ENCODE measurements around the gene GABRA5. TPM values are rescaled to one million over a fixed set of nuclear protein-coding genes. Genes with fewer than 3 reads are reported as not detected.

Gene GABRA5
- total RNA-seq, 4 donors from 2014 or later: not detected

DNA sequence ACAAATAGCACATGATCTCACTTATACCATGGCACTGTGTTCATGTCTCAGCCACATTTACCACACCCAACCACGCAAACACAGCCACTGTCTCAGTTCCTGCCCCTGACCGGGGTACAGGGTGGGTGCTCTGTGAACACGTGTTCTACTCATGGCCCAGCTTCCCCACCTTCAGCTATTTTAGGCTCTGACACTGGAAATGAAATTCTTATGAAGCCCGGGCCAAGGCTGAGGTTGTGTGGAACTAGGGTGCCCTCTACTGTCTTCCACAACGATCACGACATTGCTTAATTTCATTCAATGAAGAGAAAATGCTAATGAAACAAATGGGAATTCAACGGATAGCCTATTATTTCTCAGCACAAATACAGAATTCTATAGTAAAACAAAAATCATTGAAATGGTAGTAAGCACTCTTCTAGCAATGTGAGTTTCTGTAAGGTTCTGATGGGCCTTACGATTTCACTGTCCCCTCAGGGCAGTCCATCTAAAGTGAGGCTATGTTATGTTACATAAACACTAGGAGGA lies 2.1 kb upstream of the GABRA5 start:
- H3K4me3 ChIP-seq (ENCODE audit: low read depth, poor library complexity, severe bottlenecking): no peak overlapping the region
- intact Hi-C loops (cut with DNase I; ENCODE audit: low total_unique reads): no loop called here
- TF ChIP-seq, protein P1, sequence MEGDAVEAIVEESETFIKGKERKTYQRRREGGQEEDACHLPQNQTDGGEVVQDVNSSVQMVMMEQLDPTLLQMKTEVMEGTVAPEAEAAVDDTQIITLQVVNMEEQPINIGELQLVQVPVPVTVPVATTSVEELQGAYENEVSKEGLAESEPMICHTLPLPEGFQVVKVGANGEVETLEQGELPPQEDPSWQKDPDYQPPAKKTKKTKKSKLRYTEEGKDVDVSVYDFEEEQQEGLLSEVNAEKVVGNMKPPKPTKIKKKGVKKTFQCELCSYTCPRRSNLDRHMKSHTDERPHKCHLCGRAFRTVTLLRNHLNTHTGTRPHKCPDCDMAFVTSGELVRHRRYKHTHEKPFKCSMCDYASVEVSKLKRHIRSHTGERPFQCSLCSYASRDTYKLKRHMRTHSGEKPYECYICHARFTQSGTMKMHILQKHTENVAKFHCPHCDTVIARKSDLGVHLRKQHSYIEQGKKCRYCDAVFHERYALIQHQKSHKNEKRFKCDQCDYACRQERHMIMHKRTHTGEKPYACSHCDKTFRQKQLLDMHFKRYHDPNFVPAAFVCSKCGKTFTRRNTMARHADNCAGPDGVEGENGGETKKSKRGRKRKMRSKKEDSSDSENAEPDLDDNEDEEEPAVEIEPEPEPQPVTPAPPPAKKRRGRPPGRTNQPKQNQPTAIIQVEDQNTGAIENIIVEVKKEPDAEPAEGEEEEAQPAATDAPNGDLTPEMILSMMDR (IDR thresholded peaks at IDR 0.05): no peak
- no peak for TF ChIP-seq POLR2A (IDR thresholded peaks at IDR 0.05)
- whole genome bisulfite sequencing, 2 donors: 3 to 7% methylated on average over 8 of the region's 8 CpGs
- DNase-seq (ENCODE audit: low spot score in 2 of 2): peak in 1 of 2 donors; percentile 53

DNA sequence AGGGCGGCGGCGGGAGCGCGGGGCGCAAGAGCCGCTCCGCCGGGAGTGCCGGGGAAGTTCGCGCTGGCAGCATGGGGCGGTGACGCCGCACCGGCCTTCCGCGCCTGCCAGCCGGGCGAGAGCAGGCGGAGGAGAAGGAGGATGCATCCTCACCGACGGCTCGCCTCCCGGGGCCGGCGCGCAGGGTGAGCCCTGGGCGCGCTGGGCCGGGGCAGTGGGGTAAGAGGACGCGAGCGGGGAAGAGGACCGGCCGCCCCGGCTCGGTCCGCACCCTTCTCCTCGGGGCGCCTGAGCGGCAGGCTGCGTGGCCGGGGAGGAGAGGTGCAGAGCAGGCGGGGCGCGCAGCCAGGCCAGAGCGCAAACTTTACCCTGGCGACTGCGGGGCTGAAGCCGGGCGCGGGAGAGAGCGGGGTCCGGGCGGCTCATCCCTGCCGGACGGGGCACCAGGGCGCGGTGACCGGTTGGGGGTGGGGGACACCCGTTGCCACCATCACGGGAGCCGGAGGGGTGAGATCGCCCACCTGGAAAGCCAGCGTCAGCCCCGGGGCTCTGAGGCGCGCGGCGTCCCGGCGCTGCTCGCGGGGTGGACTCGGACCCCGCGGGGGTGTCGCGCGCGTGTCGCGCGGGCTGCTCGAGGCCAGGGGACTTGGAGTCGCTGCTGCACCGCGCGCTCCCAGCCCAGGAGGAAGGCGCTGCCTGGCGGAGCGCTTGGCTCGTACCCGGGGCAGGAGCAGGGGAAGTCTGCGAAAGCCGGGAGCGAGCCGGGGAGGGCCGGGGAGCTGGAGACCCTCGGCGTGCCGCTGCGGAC lies 542 bp downstream of the GABRA5 start:
- intact Hi-C loops (cut with DNase I; ENCODE audit: low total_unique reads): no loop called here
- TF ChIP-seq, protein P1 (IDR thresholded peaks at IDR 0.05): no peak
- TF ChIP-seq POLR2A (IDR thresholded peaks at IDR 0.05): no peak
- WGBS, 2 donors: 0 to 1% methylated on average over 7 to 91 of the region's 104 CpGs
- no peak overlapping the region for H3K4me3 ChIP-seq (ENCODE audit: low read depth, poor library complexity, severe bottlenecking)
- DNase-seq (ENCODE audit: low spot score in 2 of 2): no peak

- no peak overlapping the region for H3K4me3 ChIP-seq (ENCODE audit: low read depth, poor library complexity, severe bottlenecking)
- intact Hi-C loops (cut with DNase I; ENCODE audit: low total_unique reads): no loop called here
Measured at GRCh38 chr15:26868029-26868685, 1.3 kb downstream of the GABRA5 start.

DNA sequence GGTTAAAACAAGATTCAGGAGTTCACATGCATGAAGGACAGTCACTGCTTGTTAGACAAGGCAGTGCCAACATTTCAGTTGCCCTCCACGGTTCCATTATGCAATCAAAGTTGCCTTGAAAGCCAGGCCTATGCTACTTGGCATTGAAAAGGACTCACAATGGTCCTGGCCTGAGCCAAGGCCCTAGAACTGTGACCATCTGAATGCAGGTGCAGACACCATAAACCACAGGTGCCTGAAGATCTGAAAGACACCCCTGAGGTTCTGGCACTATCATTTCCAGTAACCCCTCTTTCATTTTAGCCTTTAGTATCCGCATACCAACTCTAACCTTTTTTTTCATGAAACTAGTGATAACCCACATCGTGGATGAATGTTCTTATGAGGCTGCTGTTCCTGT lies 2.8 kb downstream of the GABRA5 start:
- H3K4me3 ChIP-seq (ENCODE audit: low read depth, poor library complexity, severe bottlenecking): no peak overlapping the region
- intact Hi-C loops (cut with DNase I; ENCODE audit: low total_unique reads): no loop called here
- peak in 1 of 2 donors; percentile 28 for DNase-seq (ENCODE audit: low spot score in 2 of 2)
- WGBS, 2 donors: 77 to 82% methylated on average over 3 of the region's 3 CpGs
- TF ChIP-seq, protein P1 (IDR thresholded peaks at IDR 0.05): no peak

More at GRCh38 chr15:26868029-26868685, 1.3 kb downstream of the GABRA5 start:
- WGBS, 2 donors: 15 to 20% methylated on average over 21 to 39 of the region's 46 CpGs
- DNase-seq (ENCODE audit: low spot score in 2 of 2): peak in 1 of 2 donors; percentile 64
- TF ChIP-seq, protein P1 (IDR thresholded peaks at IDR 0.05): no peak
- TF ChIP-seq POLR2A (IDR thresholded peaks at IDR 0.05): no peak

- TF ChIP-seq, protein P1 (IDR thresholded peaks at IDR 0.05): no peak
- TF ChIP-seq POLR2A (IDR thresholded peaks at IDR 0.05): no peak
- 83 to 84% methylated on average over 3 of the region's 3 CpGs for WGBS, 2 donors
- H3K4me3 ChIP-seq (ENCODE audit: low read depth, poor library complexity, severe bottlenecking): no peak overlapping the region
- DNase-seq (ENCODE audit: low spot score in 2 of 2): no peak
- intact Hi-C loops (cut with DNase I; ENCODE audit: low total_unique reads): no loop called here
Measured at GRCh38 chr15:26870346-26870745, 3.5 kb downstream of the GABRA5 start.
